Head of caudate nucleus (tissue), 42 donors: ENCODE results near the gene DNAJC30.

ENCODE experiments used
- DNase-seq, 42 donors: peaks; one replicate each; pipeline versions ENCODE4 v3.0.0 to v3.0.0-alpha.2; 2020 to 2021; ENCODE audit warnings: mixed read lengths in 7 of 42
- intact Hi-C: fragments of 100-400 bp; cut with DNase I; formaldehyde crosslinking; loops from one replicate; pipeline ENCODE4 v1.15.0; 2022

The DNAJC30 gene

GRCh38 chr7:73633323-73633722 lies 49.9 kb downstream of the DNAJC30 start:
- no peak for DNase-seq
- intact Hi-C loops: no loop called here

- no peak for DNase-seq
- intact Hi-C loops: no loop called here
Observed at GRCh38 chr7:73631558-73631957, 51.7 kb downstream of the DNAJC30 start.
